HL-60 (cell line): ENCODE data around the gene EML6.

ENCODE experiments used
- DNase-seq, 2 experiments: peaks; one replicate each; pipeline ENCODE4 v3.0.0-alpha.2; 2010 to 2020; ENCODE audit warnings: low read depth in 1 of 2, low spot score in 1 of 2
- H3K27ac ChIP-seq: fragments of 250-450 bp; sonication (Bioruptor Pico); replicated peaks from 2 replicates; pipeline ENCODE4 v1.5.1; 2020; ENCODE audit warnings: mild to moderate bottlenecking, moderate library complexity
- H3K27me3 ChIP-seq: fragments of 250-450 bp; sonication (Bioruptor Pico); 2 replicates; pipeline ENCODE4 v1.5.1; 2021; ENCODE audit warnings: mild to moderate bottlenecking, moderate library complexity; ENCODE audit not compliant: insufficient read depth, poor library complexity, severe bottlenecking
- H3K4me3 ChIP-seq: replicated peaks from 2 replicates; pipeline ENCODE4 v1.5.1; 2011; ENCODE audit warnings: mild to moderate bottlenecking, control low read depth, low read length; ENCODE audit not compliant: insufficient read depth
- CTCF ChIP-seq: IDR thresholded peaks from one replicate; pipeline ENCODE4 v1.5.1; 2011; ENCODE audit warnings: low read length, control low read depth, inconsistent platforms; ENCODE audit not compliant: insufficient read depth
- GABPA ChIP-seq: IDR thresholded peaks from 2 replicates; pipeline ENCODE4 v1.6.1; 2012; ENCODE audit warnings: low read depth
- POLR2AphosphoS5 ChIP-seq: IDR thresholded peaks from 2 replicates; pipeline ENCODE4 v1.6.1; 2012; ENCODE audit warnings: low read depth
- SPI1 ChIP-seq: IDR thresholded peaks from 2 replicates; pipeline ENCODE4 v1.6.1; 2012; ENCODE audit warnings: low read depth, mild to moderate bottlenecking, borderline replicate concordance
- TF ChIP-seq, protein P1 (sequence below): IDR thresholded peaks from 2 replicates; pipeline ENCODE4 v1.6.1; 2012; ENCODE audit warnings: low read depth; ENCODE audit not compliant: insufficient replicate concordance

The EML6 gene

DNA sequence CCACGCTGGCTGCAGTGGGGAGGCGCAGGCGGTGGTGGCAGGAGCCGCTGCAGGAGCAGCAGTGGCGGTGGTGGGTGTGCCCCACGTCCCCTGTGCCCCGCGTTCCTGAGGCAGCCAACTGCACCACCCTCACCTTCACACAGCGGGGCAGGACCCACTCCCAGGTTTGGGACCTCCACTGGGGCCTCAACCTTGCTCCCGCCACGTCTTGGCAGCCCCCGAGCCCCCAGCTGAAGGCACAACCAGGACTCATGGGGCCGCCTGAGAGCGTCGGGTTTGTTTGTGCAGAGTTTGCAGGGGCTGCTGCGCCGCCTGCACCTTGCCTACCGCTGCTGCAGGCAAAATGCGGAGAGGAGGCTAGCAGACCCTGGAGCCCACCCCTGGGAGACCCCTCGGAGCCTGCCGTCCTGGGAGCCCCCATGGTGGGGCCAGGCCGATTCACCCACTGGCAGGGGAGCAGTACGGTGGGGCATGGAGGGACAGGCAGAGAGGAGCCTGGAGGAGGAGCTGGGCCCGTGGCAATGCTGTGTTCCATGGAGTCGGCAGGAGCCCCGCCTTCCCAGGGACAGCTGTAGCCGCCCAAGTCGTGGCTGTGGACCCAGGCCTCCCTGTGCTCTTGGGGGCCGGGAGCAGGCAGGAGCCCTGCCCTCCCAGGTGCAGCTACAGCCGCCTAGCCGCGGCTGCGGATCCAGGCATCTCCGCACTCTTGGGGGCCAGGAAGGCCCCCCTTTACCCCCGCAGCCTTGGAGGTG, 14.7 kb upstream of the EML6 start:
- Histone ChIP-seq H3K4me3 (no peak overlapping the region), H3K27me3 (peaks cover 6% of the 10 kb centered on the region), H3K27ac (no peak overlapping the region)
- DNase-seq = no peak
- TF ChIP-seq SPI1 = no peak
- TF ChIP-seq, protein P1, sequence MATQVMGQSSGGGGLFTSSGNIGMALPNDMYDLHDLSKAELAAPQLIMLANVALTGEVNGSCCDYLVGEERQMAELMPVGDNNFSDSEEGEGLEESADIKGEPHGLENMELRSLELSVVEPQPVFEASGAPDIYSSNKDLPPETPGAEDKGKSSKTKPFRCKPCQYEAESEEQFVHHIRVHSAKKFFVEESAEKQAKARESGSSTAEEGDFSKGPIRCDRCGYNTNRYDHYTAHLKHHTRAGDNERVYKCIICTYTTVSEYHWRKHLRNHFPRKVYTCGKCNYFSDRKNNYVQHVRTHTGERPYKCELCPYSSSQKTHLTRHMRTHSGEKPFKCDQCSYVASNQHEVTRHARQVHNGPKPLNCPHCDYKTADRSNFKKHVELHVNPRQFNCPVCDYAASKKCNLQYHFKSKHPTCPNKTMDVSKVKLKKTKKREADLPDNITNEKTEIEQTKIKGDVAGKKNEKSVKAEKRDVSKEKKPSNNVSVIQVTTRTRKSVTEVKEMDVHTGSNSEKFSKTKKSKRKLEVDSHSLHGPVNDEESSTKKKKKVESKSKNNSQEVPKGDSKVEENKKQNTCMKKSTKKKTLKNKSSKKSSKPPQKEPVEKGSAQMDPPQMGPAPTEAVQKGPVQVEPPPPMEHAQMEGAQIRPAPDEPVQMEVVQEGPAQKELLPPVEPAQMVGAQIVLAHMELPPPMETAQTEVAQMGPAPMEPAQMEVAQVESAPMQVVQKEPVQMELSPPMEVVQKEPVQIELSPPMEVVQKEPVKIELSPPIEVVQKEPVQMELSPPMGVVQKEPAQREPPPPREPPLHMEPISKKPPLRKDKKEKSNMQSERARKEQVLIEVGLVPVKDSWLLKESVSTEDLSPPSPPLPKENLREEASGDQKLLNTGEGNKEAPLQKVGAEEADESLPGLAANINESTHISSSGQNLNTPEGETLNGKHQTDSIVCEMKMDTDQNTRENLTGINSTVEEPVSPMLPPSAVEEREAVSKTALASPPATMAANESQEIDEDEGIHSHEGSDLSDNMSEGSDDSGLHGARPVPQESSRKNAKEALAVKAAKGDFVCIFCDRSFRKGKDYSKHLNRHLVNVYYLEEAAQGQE = no peak
- TF ChIP-seq CTCF = no peak
- no peak for TF ChIP-seq GABPA
- no peak for TF ChIP-seq POLR2AphosphoS5

GRCh38 chr2:54709336-54709809, 14.1 kb upstream of the EML6 start:
- no peak overlapping the region for H3K4me3 ChIP-seq
- H3K27me3 ChIP-seq = peaks cover 6% of the 10 kb centered on the region
- no peak for TF ChIP-seq SPI1
- TF ChIP-seq POLR2AphosphoS5 = no peak
- TF ChIP-seq CTCF = no peak
- TF ChIP-seq GABPA = no peak
- TF ChIP-seq, protein P1 = no peak
- H3K27ac ChIP-seq = no peak overlapping the region
- no peak for DNase-seq

DNA sequence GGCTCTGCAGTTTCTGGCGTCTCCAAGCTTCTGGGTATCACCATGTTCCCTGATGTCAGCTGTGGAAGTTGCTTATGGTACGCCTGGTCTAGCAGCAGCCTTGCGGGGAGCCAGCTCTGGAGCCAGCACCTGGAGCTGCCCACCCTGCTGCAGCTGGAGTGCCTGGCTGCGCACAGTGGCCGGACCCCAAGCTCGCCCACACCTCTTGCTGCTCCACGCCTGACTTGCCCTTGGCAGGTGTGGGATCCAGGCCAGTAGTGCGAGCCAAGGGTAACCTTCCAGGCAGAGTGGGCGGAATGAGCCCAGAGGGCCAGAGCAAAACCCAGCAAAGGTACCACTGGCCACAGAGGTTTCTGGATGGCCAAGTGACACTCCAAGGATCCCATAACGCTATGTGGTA, 13.2 kb upstream of the EML6 start:
- H3K27ac ChIP-seq = no peak overlapping the region
- DNase-seq = no peak
- peaks cover 6% of the 10 kb centered on the region for H3K27me3 ChIP-seq
- TF ChIP-seq CTCF = no peak
- TF ChIP-seq SPI1 = no peak
- no peak for TF ChIP-seq GABPA
- TF ChIP-seq POLR2AphosphoS5 = no peak
- TF ChIP-seq, protein P1 = no peak
- H3K4me3 ChIP-seq = no peak overlapping the region
